H9 (cell line): ENCODE measurements around the gene FLNC. TPM values are rescaled to one million over a fixed set of nuclear protein-coding genes. Genes with fewer than 3 reads are reported as not detected.

ENCODE experiments used
- DNase-seq: peaks from one replicate; pipeline ENCODE4 v3.0.0-alpha.2; 2017
- H2AFZ ChIP-seq: one replicate; pipeline ENCODE4 v1.6.1; 2013; ENCODE audit warnings: mild to moderate bottlenecking, low read length, control low read depth, moderate library complexity
- H2AK5ac ChIP-seq: 2 replicates; pipeline ENCODE4 v1.6.1; 2013; ENCODE audit warnings: low read length, control low read depth, mixed read lengths; ENCODE audit not compliant: insufficient read length
- H2BK120ac ChIP-seq: one replicate; pipeline ENCODE4 v1.6.1; 2013; ENCODE audit warnings: low read depth, mild to moderate bottlenecking, low read length, control low read depth, inconsistent platforms; ENCODE audit not compliant: poor library complexity, severe bottlenecking
- H2BK12ac ChIP-seq: 2 replicates; pipeline ENCODE4 v1.6.1; 2013; ENCODE audit warnings: low read length, control low read depth, mixed read lengths, low read depth; ENCODE audit not compliant: insufficient read length
- H2BK15ac ChIP-seq: 2 replicates; pipeline ENCODE4 v1.6.1; 2013; ENCODE audit warnings: low read depth, low read length, control low read depth
- H2BK20ac ChIP-seq: one replicate; pipeline ENCODE4 v1.6.1; 2013; ENCODE audit warnings: low read depth, mild to moderate bottlenecking, low read length, control low read depth, inconsistent platforms; ENCODE audit not compliant: poor library complexity, severe bottlenecking
- H2BK5ac ChIP-seq: 2 replicates; pipeline ENCODE4 v1.6.1; 2013; ENCODE audit warnings: low read length, control low read depth, mixed read lengths; ENCODE audit not compliant: insufficient read length
- H3K14ac ChIP-seq: 2 replicates; pipeline ENCODE4 v1.6.1; 2013; ENCODE audit warnings: low read length, control low read depth; ENCODE audit not compliant: insufficient read depth
- H3K18ac ChIP-seq: 2 replicates; pipeline ENCODE4 v1.6.1; 2013; ENCODE audit warnings: low read depth, mild to moderate bottlenecking, mixed read lengths, low read length, control low read depth; ENCODE audit not compliant: insufficient read length
- H3K23ac ChIP-seq: 2 replicates; pipeline ENCODE4 v1.6.1; 2013; ENCODE audit warnings: low read length, control low read depth, mixed read lengths, low read depth; ENCODE audit not compliant: insufficient read length
- H3K23me2 ChIP-seq: 2 replicates; pipeline ENCODE4 v1.6.1; 2013; ENCODE audit warnings: low read depth, mild to moderate bottlenecking, mixed read lengths, low read length, control low read depth; ENCODE audit not compliant: insufficient read length, poor library complexity, severe bottlenecking
- H3K27ac ChIP-seq: 2 replicates; pipeline ENCODE4 v1.5.1; 2013; ENCODE audit warnings: low read length, control low read depth, mixed read lengths, low read depth; ENCODE audit not compliant: insufficient read length
- H3K27me3 ChIP-seq: 2 replicates; pipeline ENCODE4 v1.6.1; 2013; ENCODE audit warnings: low read length, control low read depth, inconsistent platforms; ENCODE audit not compliant: insufficient read depth
- H3K4ac ChIP-seq: 2 replicates; pipeline ENCODE4 v1.6.1; 2013; ENCODE audit warnings: low read depth, mild to moderate bottlenecking, control low read depth, inconsistent platforms, low read length, moderate library complexity
- H3K4me1 ChIP-seq: 2 replicates; pipeline ENCODE4 v1.6.1; 2013; ENCODE audit warnings: low read length, control low read depth, inconsistent platforms; ENCODE audit not compliant: insufficient read depth
- H3K4me2 ChIP-seq: 2 replicates; pipeline ENCODE4 v1.6.1; 2013; ENCODE audit warnings: low read length, control low read depth, mixed read lengths; ENCODE audit not compliant: insufficient read length, insufficient read depth
- H3K56ac ChIP-seq: 2 replicates; pipeline ENCODE4 v1.6.1; 2013; ENCODE audit warnings: low read depth, mild to moderate bottlenecking, mixed read lengths, low read length, control low read depth; ENCODE audit not compliant: insufficient read length
- H3K79me1 ChIP-seq: 2 replicates; pipeline ENCODE4 v1.6.1; 2013; ENCODE audit warnings: low read depth, mild to moderate bottlenecking, moderate library complexity, low read length, control low read depth, inconsistent platforms; ENCODE audit not compliant: insufficient read depth, poor library complexity, severe bottlenecking
- H3K79me2 ChIP-seq: 2 replicates; pipeline ENCODE4 v1.6.1; 2013; ENCODE audit warnings: low read length, control low read depth, inconsistent platforms; ENCODE audit not compliant: insufficient read depth
- H3K9ac ChIP-seq: 2 replicates; pipeline ENCODE4 v1.6.1; 2013; ENCODE audit warnings: low read length, control low read depth, mixed read lengths; ENCODE audit not compliant: insufficient read length; ENCODE audit errors: extremely low read depth
- H3K9me3 ChIP-seq: one replicate; pipeline ENCODE4 v1.6.1; 2013; ENCODE audit warnings: low read depth, low read length, inconsistent platforms; ENCODE audit not compliant: control insufficient read depth
- H3T11ph ChIP-seq: one replicate; pipeline ENCODE4 v1.6.1; 2013; ENCODE audit warnings: mild to moderate bottlenecking, low read length, control low read depth, inconsistent platforms
- H4K20me1 ChIP-seq: one replicate; pipeline ENCODE4 v1.6.1; 2013; ENCODE audit not compliant: control insufficient read depth, insufficient read length, insufficient read depth
- H4K5ac ChIP-seq: 2 replicates; pipeline ENCODE4 v1.6.1; 2013; ENCODE audit warnings: low read depth, mild to moderate bottlenecking, mixed read lengths, low read length, control low read depth; ENCODE audit not compliant: insufficient read length
- H4K8ac ChIP-seq: replicated peaks from 2 replicates; pipeline ENCODE4 v1.6.1; 2013; ENCODE audit warnings: low read length, control low read depth, mixed read lengths, low read depth; ENCODE audit not compliant: insufficient read length
- H4K91ac ChIP-seq: 2 replicates; pipeline ENCODE4 v1.6.1; 2013; ENCODE audit warnings: low read depth, mild to moderate bottlenecking, moderate library complexity, mixed read lengths, low read length, control low read depth; ENCODE audit not compliant: insufficient read length
- H3K27ac Mint-ChIP-seq, 3 experiments: 2 replicates in 2 of 3; 3 replicates in 1 of 3; pipeline ENCODE4 v1.8.0; 2020 to 2021; ENCODE audit warnings: mixed read lengths in 3 of 3, mild to moderate bottlenecking in 1 of 3, moderate library complexity in 1 of 3
- H3K27me3 Mint-ChIP-seq: 2 replicates; pipeline ENCODE4 v1.8.0; 2021; ENCODE audit warnings: low read depth, mild to moderate bottlenecking, moderate library complexity, mixed read lengths
- H3K36me3 Mint-ChIP-seq, 3 experiments: 2 replicates in 2 of 3; 3 replicates in 1 of 3; pipeline ENCODE4 v1.8.0; 2020 to 2021; ENCODE audit warnings: low read depth in 3 of 3, mixed read lengths in 3 of 3; ENCODE audit not compliant: insufficient read depth in 1 of 3
- H3K4me1 Mint-ChIP-seq, 2 experiments: 2 replicates each; pipeline ENCODE4 v1.8.0; 2020; ENCODE audit warnings: mixed read lengths in 2 of 2
- H3K4me3 Mint-ChIP-seq, 2 experiments: 2 replicates in 1 of 2; 3 replicates in 1 of 2; pipeline ENCODE4 v1.8.0; 2020 to 2021; ENCODE audit warnings: mild to moderate bottlenecking in 2 of 2, mixed read lengths in 2 of 2, moderate library complexity in 1 of 2
- H3K9me3 Mint-ChIP-seq, 2 experiments: 2 replicates in 1 of 2; 3 replicates in 1 of 2; pipeline ENCODE4 v1.8.0; 2020; ENCODE audit warnings: mild to moderate bottlenecking in 2 of 2, mixed read lengths in 2 of 2, moderate library complexity in 1 of 2
- WGBS: extraction: QIAGEN DNeasy Blood & Tissue Kit; methylation state at CpG from one replicate; pipeline ENCODE4 v1.1.7; 2013; ENCODE audit warnings: missing lambda C conversion rate, low lambda C conversion rate, mixed read lengths; ENCODE audit not compliant: insufficient read length; ENCODE audit errors: extremely low coverage; 5-methylcytosine and 5-hydroxymethylcytosine counted together
- total RNA-seq: library from RNA; stranded (reverse); gene quantifications from 2 replicates; pipeline ENCODE4 v1.2.1, GENCODE V29; 2021
- TF ChIP-seq, protein P1 (sequence below): fragments of 200-600 bp; sonication (generic); conservative IDR thresholded peaks from 3 replicates; pipeline ENCODE4 v1.8.0; 2021; ENCODE audit warnings: antibody characterized with exemption, mild to moderate bottlenecking

FLNC gene
- total RNA-seq, 1 experiment from 2014 or later: 12.2 TPM

- peaks cover 11 to 30% of the 10 kb centered on the region in 2 experiments for H3K4me1 Mint-ChIP-seq
- Histone ChIP-seq H3K79me2 (no peaks in the 10 kb centered on the region), H3K9ac (no peak overlapping the region), H3K79me1 (no peaks in the 10 kb centered on the region), H4K5ac (no peak overlapping the region), H2AK5ac (no peak overlapping the region), H2BK15ac (no peak overlapping the region), H3K18ac (no peak overlapping the region), H4K20me1 (no peaks in the 10 kb centered on the region), H3K14ac (no peak overlapping the region), H2BK12ac (no peak overlapping the region), H3K9me3 (no peaks in the 10 kb centered on the region), H3K4ac (no peak overlapping the region), H3T11ph (no peak overlapping the region), H3K27me3 (0 out of 2 replicates have a peak, but pooled peaks cover 1% of the 10 kb centered on the region), H4K8ac (no peak overlapping the region), H2AFZ (no peak overlapping the region), H3K4me1 (peaks cover 1% of the 10 kb centered on the region; the same call in 1 of the 2 replicates), H3K27ac (no peak overlapping the region), H3K56ac (no peak overlapping the region), H4K91ac (no peak overlapping the region), H2BK5ac (no peak overlapping the region), H3K23me2 (no peaks in the 10 kb centered on the region), H2BK20ac (no peak overlapping the region), H3K4me2 (no peak overlapping the region), H2BK120ac (no peak overlapping the region), H3K23ac (no peak overlapping the region)
- WGBS: no CpG with 5 or more reads among the region's 22 CpGs
- peaks cover 2% of the 10 kb centered on the region; the same call in 1 of the 2 replicates for H3K27me3 Mint-ChIP-seq
- no peak overlapping the region for H3K27ac Mint-ChIP-seq
- H3K36me3 Mint-ChIP-seq: peaks cover 0 to 6% (median 0%) of the 10 kb centered on the region in 3 experiments; a peak in 2 of 7 replicates
- DNase-seq: no peak
- no peaks in the 10 kb centered on the region for H3K9me3 Mint-ChIP-seq
- no peak overlapping the region for H3K4me3 Mint-ChIP-seq
- TF ChIP-seq, protein P1, sequence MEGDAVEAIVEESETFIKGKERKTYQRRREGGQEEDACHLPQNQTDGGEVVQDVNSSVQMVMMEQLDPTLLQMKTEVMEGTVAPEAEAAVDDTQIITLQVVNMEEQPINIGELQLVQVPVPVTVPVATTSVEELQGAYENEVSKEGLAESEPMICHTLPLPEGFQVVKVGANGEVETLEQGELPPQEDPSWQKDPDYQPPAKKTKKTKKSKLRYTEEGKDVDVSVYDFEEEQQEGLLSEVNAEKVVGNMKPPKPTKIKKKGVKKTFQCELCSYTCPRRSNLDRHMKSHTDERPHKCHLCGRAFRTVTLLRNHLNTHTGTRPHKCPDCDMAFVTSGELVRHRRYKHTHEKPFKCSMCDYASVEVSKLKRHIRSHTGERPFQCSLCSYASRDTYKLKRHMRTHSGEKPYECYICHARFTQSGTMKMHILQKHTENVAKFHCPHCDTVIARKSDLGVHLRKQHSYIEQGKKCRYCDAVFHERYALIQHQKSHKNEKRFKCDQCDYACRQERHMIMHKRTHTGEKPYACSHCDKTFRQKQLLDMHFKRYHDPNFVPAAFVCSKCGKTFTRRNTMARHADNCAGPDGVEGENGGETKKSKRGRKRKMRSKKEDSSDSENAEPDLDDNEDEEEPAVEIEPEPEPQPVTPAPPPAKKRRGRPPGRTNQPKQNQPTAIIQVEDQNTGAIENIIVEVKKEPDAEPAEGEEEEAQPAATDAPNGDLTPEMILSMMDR: no peak
Observed at GRCh38 chr7:128838109-128838779, 8.0 kb downstream of the FLNC start.
